Measurements from ENCODE around the gene TRAF6. TPM values are rescaled to one million over a fixed set of nuclear protein-coding genes. Genes with fewer than 3 reads are reported as not detected.

TRAF6 gene
- total RNA-seq, 2 experiments from 2014 or later = 13.5 to 15.0 TPM

Other genes with a start within 250 kb of the TRAF6 start
- 10 to 100 TPM; 47.1 to 52.8 TPM for gene COMMD9, start 220.8 kb downstream of the TRAF6 start, total RNA-seq
- 1 to 10 TPM; 6.9 to 7.3 TPM for gene PRR5L, start 214.0 kb downstream of the TRAF6 start, total RNA-seq
- under 1 TPM; 0.10 to 0.25 TPM for gene RAG1, start 57.7 kb upstream of the TRAF6 start, total RNA-seq
- gene IFTAP, start 84.2 kb upstream of the TRAF6 start, total RNA-seq = 1 to 10 TPM; 1.5 to 1.8 TPM
- not detected for gene RAG2, start 88.0 kb upstream of the TRAF6 start, total RNA-seq